T-helper 2 cell treated with Interferon-gamma antibody and Interleukin-4, amounts not matched to agents 5 μg/mL and 100 μg/mL, for 36 hours (primary cell): ENCODE data around the gene PACSIN2.

ENCODE experiments used
- DNase-seq: peaks from one replicate; pipeline ENCODE4 v3.0.0; 2021; ENCODE audit warnings: low spot score
- H3K27ac Mint-ChIP-seq: one replicate; pipeline ENCODE4 v1.8.0; 2021; ENCODE audit warnings: mild to moderate bottlenecking, mixed read lengths
- H3K27me3 Mint-ChIP-seq: one replicate; pipeline ENCODE4 v1.8.0; 2021; ENCODE audit warnings: low read depth, mixed read lengths
- H3K36me3 Mint-ChIP-seq: one replicate; pipeline ENCODE4 v1.8.0; 2021; ENCODE audit warnings: low read depth, mixed read lengths
- H3K4me1 Mint-ChIP-seq: one replicate; pipeline ENCODE4 v1.8.0; 2021; ENCODE audit warnings: low read depth, mixed read lengths
- H3K4me3 Mint-ChIP-seq: one replicate; pipeline ENCODE4 v1.8.0; 2022; ENCODE audit warnings: mild to moderate bottlenecking, moderate library complexity, mixed read lengths
- H3K9me3 Mint-ChIP-seq: one replicate; pipeline ENCODE4 v1.8.0; 2021; ENCODE audit warnings: mixed read lengths

The PACSIN2 gene

DNA sequence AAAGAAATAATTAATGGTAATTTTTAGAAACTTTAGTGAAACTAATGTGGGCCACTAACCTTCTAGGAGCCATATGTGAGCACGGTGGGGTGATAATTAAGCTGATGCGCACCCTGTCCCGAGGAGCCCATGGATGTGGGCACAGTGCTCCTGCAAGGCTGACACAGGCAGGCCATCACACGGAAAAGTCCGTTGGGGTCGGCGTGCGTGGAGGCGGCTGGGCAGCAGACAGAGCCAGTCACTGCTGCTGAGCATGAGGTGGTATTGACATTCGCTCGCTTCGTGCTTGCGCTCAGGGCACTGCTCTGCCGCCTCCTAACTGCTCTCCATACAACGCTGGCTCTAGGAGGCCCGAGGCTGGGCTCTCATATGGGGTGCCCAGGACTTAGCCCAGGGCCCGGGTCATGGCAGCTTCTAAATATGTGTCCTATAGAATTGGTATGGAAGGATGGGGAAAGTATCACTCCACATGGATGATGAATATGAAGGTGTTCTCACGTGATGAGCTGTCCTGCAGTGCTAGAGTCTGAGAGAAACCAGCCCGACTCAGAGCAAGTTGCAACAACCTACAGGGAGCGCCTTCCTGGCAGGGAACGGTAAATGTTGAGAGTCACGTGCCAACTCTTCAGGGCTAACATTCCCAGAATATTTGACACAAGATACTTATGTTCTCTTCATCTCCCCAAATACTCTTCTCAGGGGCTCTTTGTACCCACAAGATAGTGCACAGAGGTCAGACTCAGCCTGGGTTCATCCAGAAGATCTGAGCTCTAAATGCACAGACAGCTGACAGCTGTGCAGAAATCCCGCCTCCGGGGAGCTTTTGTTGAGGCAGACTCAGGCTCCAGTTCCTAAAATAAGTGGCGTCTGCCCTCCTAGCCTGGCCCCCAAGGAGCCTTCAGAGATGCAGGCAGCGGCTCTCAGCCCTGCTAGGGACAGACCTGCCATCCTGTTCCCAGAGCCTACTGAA lies 107.3 kb downstream of the PACSIN2 start:
- no peaks in the 10 kb centered on the region for H3K4me1 Mint-ChIP-seq
- H3K9me3 Mint-ChIP-seq = no peaks in the 10 kb centered on the region
- H3K4me3 Mint-ChIP-seq = no peak overlapping the region
- H3K36me3 Mint-ChIP-seq = peaks cover 4% of the 10 kb centered on the region
- no peaks in the 10 kb centered on the region for H3K27me3 Mint-ChIP-seq
- no peak overlapping the region for H3K27ac Mint-ChIP-seq
- DNase-seq = no peak

DNA sequence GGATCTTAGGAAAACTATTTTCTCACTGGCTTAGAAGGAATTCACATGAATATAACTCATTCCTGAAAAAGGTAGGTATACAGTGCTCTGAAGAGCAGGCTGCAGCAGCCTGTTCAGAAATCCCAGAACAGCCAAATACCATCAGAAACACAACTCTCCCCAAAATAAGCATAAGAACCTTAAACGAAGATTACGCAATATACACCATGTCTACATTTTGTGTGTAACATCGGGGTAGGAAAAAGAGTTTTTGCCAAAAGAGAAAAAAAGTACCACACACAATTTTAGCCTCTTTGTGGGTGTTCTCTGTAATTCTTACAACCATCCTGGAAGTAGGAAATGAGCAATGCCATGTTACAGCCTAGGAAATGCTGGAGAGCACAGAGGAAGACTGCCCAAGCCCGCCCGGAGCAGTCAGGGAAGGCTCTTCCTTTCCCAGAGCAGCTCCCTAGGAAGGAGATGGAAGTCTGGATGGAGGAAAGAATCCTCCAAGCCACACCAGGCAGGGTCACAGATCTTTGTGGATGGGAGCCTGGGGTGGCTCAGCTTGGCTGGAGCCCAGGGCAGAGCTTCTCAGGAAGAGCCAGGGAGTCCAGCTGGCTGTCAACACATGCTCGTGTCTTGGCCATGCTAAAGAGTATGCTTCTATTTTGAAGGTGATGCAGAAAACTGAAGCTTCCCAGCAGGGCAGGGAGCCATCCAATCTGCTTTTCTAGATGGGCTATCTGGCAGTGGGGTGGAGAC lies 108.2 kb downstream of the PACSIN2 start:
- no peaks in the 10 kb centered on the region for H3K4me1 Mint-ChIP-seq
- no peak overlapping the region for H3K27ac Mint-ChIP-seq
- no peak for DNase-seq
- no peak overlapping the region for H3K4me3 Mint-ChIP-seq
- no peaks in the 10 kb centered on the region for H3K27me3 Mint-ChIP-seq
- H3K36me3 Mint-ChIP-seq = peaks cover 4% of the 10 kb centered on the region
- H3K9me3 Mint-ChIP-seq = no peaks in the 10 kb centered on the region

DNA sequence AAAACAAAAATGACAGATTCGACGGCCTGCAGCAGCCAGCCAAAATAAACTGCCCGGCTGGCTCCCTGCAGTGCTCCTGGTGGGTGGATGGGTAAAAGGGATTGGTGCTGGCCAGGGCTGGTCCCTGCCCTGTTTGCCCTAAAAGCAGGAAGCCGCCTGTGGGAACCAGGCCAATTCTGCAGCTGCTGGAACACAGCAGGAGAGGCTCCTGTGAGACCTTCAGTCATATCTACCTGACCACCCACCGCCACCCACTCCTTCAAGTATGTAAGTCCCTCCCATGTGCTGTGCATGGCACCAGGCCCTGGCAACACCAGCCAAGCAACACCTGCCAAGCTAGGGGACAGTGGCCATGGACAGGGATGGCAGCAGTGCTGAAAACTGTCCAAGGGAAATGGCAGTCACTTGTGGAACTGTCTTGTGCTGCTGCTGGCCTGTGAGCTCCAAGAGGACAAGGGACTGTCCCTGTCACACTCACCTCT lies 109.2 kb downstream of the PACSIN2 start:
- H3K4me3 Mint-ChIP-seq = no peak overlapping the region
- H3K27ac Mint-ChIP-seq = no peak overlapping the region
- no peak for DNase-seq
- H3K36me3 Mint-ChIP-seq = peaks cover 2% of the 10 kb centered on the region
- no peaks in the 10 kb centered on the region for H3K4me1 Mint-ChIP-seq
- no peaks in the 10 kb centered on the region for H3K27me3 Mint-ChIP-seq
- no peaks in the 10 kb centered on the region for H3K9me3 Mint-ChIP-seq

DNA sequence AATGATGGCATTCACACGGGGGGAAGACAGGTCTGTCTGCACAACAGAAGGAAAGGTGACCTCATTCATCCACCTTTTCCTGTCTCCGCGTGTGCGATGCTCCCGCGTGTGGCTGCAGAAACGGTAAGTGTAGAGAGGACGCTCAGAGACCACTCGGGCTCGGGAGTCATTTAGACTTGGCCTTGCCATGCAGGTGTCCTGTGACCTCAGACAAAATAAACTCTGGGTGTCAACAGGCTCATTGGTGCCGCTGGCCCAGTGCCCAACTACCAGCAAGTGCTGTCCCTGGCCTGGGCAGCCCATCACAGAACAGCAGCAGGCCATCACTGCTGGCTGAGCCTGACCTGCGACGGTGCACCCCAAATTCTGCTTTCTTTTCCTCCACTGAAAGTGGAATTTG lies 109.7 kb downstream of the PACSIN2 start:
- H3K36me3 Mint-ChIP-seq = peaks cover 2% of the 10 kb centered on the region
- no peaks in the 10 kb centered on the region for H3K4me1 Mint-ChIP-seq
- H3K27ac Mint-ChIP-seq = no peak overlapping the region
- H3K4me3 Mint-ChIP-seq = no peak overlapping the region
- DNase-seq = no peak
- no peaks in the 10 kb centered on the region for H3K9me3 Mint-ChIP-seq
- H3K27me3 Mint-ChIP-seq = no peaks in the 10 kb centered on the region

DNA sequence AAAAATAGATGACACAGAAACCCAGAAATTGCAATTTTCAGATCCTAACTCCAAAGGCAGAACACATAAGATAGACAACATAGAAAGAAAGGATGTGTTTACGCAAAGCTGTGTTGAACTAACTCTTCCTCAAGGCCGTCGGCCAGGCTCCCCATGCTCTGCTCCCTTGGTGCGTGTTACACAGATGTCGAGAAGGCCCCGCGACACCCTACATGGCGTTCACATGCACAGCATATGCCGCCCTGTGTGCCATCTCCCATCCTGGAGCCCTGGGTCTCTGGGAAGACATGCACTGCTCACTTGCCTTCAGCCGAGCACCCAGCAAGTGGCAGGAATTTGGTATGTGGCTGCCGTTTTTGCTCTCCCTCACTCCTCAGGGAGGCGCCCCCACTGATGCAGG lies 110.9 kb downstream of the PACSIN2 start:
- no peaks in the 10 kb centered on the region for H3K9me3 Mint-ChIP-seq
- no peaks in the 10 kb centered on the region for H3K36me3 Mint-ChIP-seq
- no peaks in the 10 kb centered on the region for H3K4me1 Mint-ChIP-seq
- H3K27me3 Mint-ChIP-seq = no peaks in the 10 kb centered on the region
- H3K4me3 Mint-ChIP-seq = no peak overlapping the region
- no peak overlapping the region for H3K27ac Mint-ChIP-seq
- no peak for DNase-seq

DNA sequence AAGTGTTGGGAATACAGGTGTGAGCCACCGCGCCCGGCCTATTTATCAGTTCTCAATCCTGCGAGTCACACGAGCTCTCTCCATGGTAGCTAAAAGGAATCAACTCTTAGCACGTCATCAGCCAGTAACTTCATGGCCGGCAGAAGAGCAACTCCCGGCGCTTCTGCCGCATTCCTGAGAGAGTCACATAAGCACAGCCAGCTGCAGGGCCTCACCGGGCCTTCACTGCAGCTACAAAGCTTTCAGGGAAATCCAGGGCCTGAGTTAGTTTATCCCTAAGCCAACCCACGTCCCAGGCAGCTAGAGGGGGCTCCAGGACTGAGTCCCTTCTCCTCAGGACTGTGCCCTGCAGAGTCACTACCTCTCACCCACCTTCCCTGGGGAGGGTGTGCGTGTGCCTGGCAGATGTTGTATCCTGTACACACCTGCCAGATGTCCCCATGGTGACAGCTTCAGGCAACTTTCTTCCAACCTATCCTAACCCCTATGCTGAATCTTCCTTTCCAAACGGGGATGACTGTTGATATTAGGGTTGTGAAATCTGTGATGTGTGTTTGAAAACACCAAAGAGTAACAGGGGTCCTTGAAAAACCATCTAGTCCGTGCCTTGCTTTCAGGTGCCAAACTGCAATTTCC lies 112.0 kb downstream of the PACSIN2 start:
- Mint-ChIP-seq H3K9me3 (no peaks in the 10 kb centered on the region), H3K4me1 (no peaks in the 10 kb centered on the region), H3K36me3 (no peaks in the 10 kb centered on the region), H3K27ac (no peak overlapping the region), H3K27me3 (no peaks in the 10 kb centered on the region), H3K4me3 (no peak overlapping the region)
- DNase-seq = no peak

DNA sequence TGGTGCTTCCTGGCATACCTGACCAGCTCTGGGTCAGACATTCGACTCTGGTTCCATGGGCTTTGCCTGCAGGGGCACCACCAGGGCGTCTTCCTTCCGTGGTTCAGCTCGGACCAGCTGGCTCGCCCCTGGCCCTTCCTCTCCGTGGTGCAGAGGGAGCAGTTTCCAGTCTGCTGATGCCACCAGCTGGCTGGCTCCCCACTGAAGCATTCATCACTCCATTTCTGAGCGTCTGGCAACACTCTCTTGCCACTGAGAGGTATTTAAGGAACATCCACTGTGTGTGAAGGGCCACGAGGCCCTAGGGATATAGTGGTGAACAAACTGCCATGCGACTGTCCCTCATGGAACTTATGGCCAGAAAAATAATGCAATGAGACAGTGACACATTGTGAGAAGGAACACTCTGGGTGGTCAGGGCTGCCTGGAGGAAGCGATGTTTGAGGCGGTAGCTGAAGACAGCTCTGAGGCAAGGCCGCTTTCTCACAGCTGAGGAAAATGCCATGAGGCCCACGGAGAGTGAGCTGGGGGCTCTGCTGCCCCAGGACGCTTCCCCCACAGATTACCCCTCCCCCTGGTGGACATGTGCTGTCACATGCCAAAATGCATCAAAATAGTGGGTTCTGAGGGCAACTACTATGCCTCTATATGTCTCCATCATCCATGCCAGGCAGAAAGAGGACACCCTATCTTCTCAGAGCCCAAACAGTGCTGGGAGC lies 113.0 kb downstream of the PACSIN2 start:
- H3K36me3 Mint-ChIP-seq = no peaks in the 10 kb centered on the region
- H3K27me3 Mint-ChIP-seq = no peaks in the 10 kb centered on the region
- no peak for DNase-seq
- no peaks in the 10 kb centered on the region for H3K4me1 Mint-ChIP-seq
- H3K9me3 Mint-ChIP-seq = no peaks in the 10 kb centered on the region
- no peak overlapping the region for H3K27ac Mint-ChIP-seq
- no peak overlapping the region for H3K4me3 Mint-ChIP-seq

DNA sequence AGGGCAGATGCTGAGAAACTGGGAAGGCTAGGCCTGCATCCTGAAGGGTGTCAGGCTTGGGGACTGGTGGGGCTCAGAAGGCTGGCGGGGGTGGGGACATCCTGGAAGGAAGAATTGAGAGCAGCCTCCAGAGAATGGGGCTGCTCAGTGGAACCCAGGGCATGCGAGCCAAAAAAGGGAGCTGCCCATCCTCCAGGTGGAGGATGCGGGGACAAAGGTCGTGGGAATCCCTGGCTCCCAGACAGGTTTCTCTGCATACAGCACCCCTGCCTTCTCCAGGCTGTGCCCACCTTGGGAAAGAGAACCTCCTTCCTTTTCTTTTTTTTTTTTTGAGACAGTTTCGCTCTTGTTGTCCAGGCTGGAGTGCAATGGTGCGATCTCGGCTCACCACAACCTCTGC lies 117.0 kb downstream of the PACSIN2 start:
- Mint-ChIP-seq H3K4me3 (no peak overlapping the region), H3K27ac (no peak overlapping the region), H3K9me3 (no peaks in the 10 kb centered on the region), H3K4me1 (peaks cover 25% of the 10 kb centered on the region), H3K27me3 (no peaks in the 10 kb centered on the region), H3K36me3 (no peaks in the 10 kb centered on the region)
- DNase-seq = no peak

DNA sequence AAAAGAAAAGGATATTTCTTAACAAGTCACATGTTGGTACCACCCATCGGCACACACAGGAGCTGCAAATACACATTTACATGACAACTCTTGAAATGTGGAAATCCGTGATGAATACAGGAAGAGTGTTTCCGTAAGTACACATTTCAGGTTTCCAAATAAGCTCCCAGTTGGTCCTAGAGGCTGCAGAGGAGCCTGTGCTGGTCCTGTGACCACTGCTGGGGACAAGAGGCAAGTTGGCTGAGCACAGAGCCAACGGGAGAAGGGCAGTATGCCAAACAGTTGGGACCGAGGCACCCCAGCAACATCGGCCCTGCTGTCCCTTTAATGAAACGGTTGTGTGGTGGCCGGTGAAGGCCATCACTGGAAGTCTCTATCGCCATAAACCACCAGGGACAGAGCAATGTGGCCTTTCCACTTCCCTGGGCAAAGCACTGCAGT lies 119.4 kb downstream of the PACSIN2 start:
- no peak for DNase-seq
- Mint-ChIP-seq H3K4me1 (peaks cover 25% of the 10 kb centered on the region), H3K9me3 (no peaks in the 10 kb centered on the region), H3K36me3 (peaks cover 2% of the 10 kb centered on the region), H3K4me3 (peak overlapping the region; percentile 49), H3K27ac (peak overlapping the region; percentile 84), H3K27me3 (no peaks in the 10 kb centered on the region)

DNA sequence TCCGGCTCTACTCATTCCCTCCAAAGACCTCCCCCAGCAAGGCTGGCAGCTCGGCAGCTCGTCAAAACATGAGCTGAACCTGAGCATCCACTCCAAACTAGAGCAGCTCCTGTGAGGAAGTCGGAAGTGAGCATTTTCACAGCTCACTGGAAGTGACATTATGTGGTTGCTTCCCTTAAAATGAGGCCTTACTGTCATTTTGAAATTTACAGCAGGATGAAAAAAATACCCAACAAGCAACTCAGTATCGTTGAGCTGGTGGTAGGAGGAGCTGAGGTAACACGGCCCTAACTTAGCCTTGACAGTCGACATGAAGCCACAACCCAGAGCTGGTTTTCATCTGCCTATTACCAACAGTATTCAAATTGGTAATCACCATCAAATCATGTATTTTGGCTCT lies 119.9 kb downstream of the PACSIN2 start:
- Mint-ChIP-seq H3K9me3 (no peaks in the 10 kb centered on the region), H3K27ac (peak overlapping the region; percentile 84), H3K4me3 (peak overlapping the region; percentile 49), H3K27me3 (no peaks in the 10 kb centered on the region), H3K4me1 (peaks cover 25% of the 10 kb centered on the region), H3K36me3 (peaks cover 2% of the 10 kb centered on the region)
- DNase-seq = peak; percentile 32

DNA sequence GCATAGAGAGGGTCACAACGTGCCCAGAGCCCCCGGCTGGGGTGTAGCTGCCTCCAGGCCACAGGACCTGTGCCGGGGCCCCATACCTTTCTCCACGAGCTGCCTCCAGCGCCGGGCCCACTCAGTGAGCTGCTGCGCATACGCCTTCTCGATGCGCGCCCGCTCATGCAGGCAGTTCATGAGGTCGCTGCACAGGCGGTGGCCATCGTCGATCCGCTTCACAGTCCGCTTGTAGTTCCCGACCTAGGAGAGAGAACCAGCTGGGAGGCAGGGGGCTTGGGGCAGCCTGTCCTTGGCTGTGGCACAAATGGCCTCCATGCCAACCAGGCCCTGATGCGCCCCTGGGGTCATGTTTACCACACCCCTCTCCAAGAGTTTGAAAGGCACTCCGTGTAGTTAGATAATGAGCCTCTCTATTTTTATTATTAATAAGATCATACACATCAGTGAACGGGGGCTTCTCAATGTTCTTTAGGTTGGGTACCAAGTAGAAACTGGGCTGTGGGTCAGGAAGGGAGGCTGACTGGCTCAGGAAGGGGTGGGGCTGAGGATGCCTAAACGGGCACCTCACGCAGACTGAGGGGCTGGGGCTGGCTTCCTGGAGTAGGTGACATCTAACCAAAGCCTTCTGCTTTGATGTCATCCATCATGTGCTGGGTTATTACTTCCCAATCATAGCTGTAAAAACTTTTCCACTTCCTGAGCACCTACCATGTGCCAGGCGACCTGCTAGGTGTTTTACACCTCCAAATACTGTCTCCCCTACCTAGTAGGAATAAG lies 121.4 kb downstream of the PACSIN2 start:
- peak overlapping the region; percentile 57 for H3K27ac Mint-ChIP-seq
- no peak for DNase-seq
- H3K9me3 Mint-ChIP-seq = no peaks in the 10 kb centered on the region
- no peak overlapping the region for H3K4me3 Mint-ChIP-seq
- H3K4me1 Mint-ChIP-seq = peaks cover 36% of the 10 kb centered on the region
- H3K27me3 Mint-ChIP-seq = no peaks in the 10 kb centered on the region
- H3K36me3 Mint-ChIP-seq = peaks cover 9% of the 10 kb centered on the region

DNA sequence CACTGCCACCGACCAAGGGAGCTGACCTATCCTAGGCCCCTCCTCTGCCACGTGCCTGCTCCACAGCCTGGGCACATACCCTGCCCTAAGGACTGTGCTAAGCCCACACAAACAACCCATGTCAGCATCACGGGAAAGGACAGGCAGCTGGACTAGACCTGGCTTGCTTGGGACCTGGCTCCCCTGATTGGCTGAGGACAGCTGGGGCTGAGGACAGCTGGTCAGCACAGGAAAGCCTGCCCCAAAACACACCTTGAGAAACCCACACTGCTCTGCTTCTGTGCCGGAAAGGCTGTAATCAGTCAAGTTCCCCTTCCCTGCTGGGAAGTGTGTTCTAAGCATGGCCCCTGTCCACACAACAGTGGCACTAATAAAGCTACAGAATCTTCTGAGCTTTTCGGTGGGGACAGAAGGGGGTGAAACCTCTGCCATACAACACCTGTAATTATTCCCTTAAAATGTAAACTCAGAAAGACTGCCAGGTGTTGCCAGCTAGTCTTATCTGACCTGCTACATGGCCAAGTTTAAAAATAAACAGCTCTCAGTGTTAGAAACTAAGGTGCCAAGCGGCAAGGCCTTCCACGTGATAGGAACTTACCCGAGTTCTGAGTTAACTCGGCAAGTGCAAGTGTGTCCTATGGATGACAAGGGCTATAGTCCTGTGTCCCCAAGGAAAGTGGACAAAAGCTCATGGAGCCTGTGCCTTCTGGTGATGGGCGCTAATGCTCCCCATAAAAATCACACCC lies 122.2 kb downstream of the PACSIN2 start:
- peaks cover 14% of the 10 kb centered on the region for H3K36me3 Mint-ChIP-seq
- no peak overlapping the region for H3K27ac Mint-ChIP-seq

More for the DNA sequence above, 122.2 kb downstream of the PACSIN2 start:
- Mint-ChIP-seq H3K4me1 (peaks cover 41% of the 10 kb centered on the region), H3K27me3 (no peaks in the 10 kb centered on the region), H3K9me3 (no peaks in the 10 kb centered on the region), H3K4me3 (no peak overlapping the region)
- no peak for DNase-seq
